GM12891 (cell line): Measurements from ENCODE around the gene MOGAT3.

Source experiments
- POLR2A ChIP-seq: IDR thresholded peaks from 2 replicates; pipeline ENCODE4 v1.6.1; 2011; ENCODE audit warnings: low read depth, low read length, control low read depth
- POLR2AphosphoS5 ChIP-seq: IDR thresholded peaks from 2 replicates; pipeline ENCODE4 v1.6.1; 2011; ENCODE audit warnings: low read depth, low read length, control low read depth
- SPI1 ChIP-seq: IDR thresholded peaks from 2 replicates; pipeline ENCODE4 v1.6.1; 2011; ENCODE audit warnings: low read depth, low read length, control low read depth
- TAF1 ChIP-seq: IDR thresholded peaks from 2 replicates; pipeline ENCODE4 v1.6.1; 2011; ENCODE audit warnings: low read depth, low read length, control low read depth

DNA sequence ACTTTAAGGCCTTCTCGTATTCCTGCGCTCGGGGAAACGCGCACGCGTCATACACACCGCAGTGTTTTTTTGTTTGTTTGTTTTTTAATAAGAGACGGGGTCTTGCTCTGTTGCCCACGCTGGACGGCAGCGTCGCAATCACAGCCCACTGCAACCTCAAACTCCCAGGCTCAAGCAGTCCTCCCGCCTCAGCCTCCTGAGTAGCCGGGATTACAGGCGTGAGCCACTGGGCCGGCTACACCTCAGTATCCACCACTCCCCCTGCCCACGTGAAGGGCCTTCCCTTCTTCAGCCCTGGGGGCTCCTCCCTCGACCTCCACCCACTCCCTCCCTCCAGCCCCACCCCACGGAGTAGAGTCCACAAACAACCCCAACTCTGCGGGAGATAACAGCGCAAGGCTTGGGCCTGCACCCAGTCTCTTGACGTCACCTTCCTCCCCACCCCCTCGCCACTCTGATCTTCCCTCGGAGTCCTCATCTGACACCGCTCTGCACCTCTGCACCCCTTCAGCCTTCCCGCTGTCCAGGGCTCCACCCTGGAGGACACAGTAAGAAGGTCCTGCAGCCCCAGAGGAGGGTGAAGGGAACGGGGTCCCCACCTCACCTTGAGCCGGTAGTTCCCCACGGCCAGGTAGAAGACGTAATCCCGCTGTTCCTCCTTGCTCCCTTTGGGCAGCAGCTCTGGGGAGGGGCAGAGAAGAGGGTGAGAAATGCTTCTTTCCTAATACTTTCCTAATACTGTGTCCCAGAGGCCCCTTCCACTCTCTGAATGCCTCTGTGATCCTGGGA is 39.6 kb upstream of the MOGAT3 start:
- TF ChIP-seq POLR2AphosphoS5 (no peak), POLR2A (no peak), TAF1 (no peak), SPI1 (no peak)
